Upper lobe of left lung (tissue), 6 donors: ENCODE results near the gene CHST6. TPM values are rescaled to one million over a fixed set of nuclear protein-coding genes. Genes with fewer than 3 reads are reported as not detected.

Experiments
- ATAC-seq, 2 donors: fragments of 200-7000 bp; cut with Tn5 transposase; one replicate each; pipeline ENCODE4 v1.9.1; 2022; ENCODE audit warnings: mild to moderate bottlenecking in 2 of 2, moderate library complexity in 2 of 2; ENCODE audit not compliant: low FRiP score in 2 of 2
- DNase-seq, 2 donors: peaks; one replicate each; pipeline ENCODE4 v3.0.0-alpha.2; 2019 to 2020
- H3K27ac ChIP-seq, 4 donors: fragments of 200-600 bp; sonication (generic); one replicate each; pipeline ENCODE4 v1.5.1; 2016 to 2019
- H3K27me3 ChIP-seq, 4 donors: fragments of 200-600 bp; sonication (generic); one replicate each; pipeline ENCODE4 v1.5.1; 2017 to 2019
- H3K36me3 ChIP-seq, 4 donors: fragments of 200-600 bp; sonication (generic); one replicate each; pipeline ENCODE4 v1.5.1; 2016 to 2019
- H3K4me1 ChIP-seq, 4 donors: fragments of 200-600 bp; sonication (generic); one replicate each; pipeline ENCODE4 v1.5.1; 2018 to 2019
- H3K4me3 ChIP-seq, 4 donors: fragments of 200-600 bp; sonication (generic); one replicate each; pipeline ENCODE4 v1.5.1; 2017 to 2019; ENCODE audit warnings: mild to moderate bottlenecking in 2 of 4, moderate library complexity in 1 of 4
- H3K9me3 ChIP-seq, 4 donors: fragments of 200-600 bp; sonication (generic); one replicate each; pipeline ENCODE4 v1.5.1; 2018 to 2019
- EP300 ChIP-seq, 4 donors: sonication (generic); formaldehyde crosslinking; IDR thresholded peaks; one replicate each; pipeline ENCODE4 v1.5.1; 2017; ENCODE audit warnings: antibody characterized with exemption in 4 of 4, control low read depth in 2 of 4
- POLR2A ChIP-seq, 4 donors: fragments of 450-650 bp; IDR thresholded peaks; one replicate each; pipeline ENCODE4 v1.5.1; 2016 to 2017; ENCODE audit warnings: antibody characterized with exemption in 4 of 4, mild to moderate bottlenecking in 2 of 4
- POLR2AphosphoS5 ChIP-seq, 2 donors: sonication (generic); formaldehyde crosslinking; IDR thresholded peaks; one replicate each; pipeline ENCODE4 v1.5.1; 2017; ENCODE audit warnings: antibody characterized with exemption in 2 of 2
- WGBS, 2 donors: methylation state at CpG; one replicate each; pipeline ENCODE4 v1.1.5; 2017 to 2018; 5-methylcytosine and 5-hydroxymethylcytosine counted together
- total RNA-seq, 6 donors: library from RNA; depleted of rRNA in 4 of 6; stranded (reverse); fragments of >200 nt in 4 of 6; gene quantifications; one replicate each; pipeline versions ENCODE4 v1.1.0 to v1.2.1, GENCODE V29; 2016 to 2021
- TF ChIP-seq, protein P1 (sequence below), 6 experiments: fragments of 450-650 bp in 4 of 6; fragments of 200-600 bp in 2 of 6; sonication (generic) in 2 of 6; IDR thresholded peaks; one replicate each; pipeline ENCODE4 v1.5.1; 2016 to 2019; ENCODE audit warnings: antibody characterized with exemption in 6 of 6
- donor health status: DM: no; HTN: no; CAD: no; lungs with moderate emphysema.
- donor health status: DM: no; HTN: yes; CAD: no; lungs with severe emphysema.

The CHST6 gene
- total RNA-seq, 6 donors from 2014 or later: 0.11 to 11.6 (median 2.2) TPM

DNA sequence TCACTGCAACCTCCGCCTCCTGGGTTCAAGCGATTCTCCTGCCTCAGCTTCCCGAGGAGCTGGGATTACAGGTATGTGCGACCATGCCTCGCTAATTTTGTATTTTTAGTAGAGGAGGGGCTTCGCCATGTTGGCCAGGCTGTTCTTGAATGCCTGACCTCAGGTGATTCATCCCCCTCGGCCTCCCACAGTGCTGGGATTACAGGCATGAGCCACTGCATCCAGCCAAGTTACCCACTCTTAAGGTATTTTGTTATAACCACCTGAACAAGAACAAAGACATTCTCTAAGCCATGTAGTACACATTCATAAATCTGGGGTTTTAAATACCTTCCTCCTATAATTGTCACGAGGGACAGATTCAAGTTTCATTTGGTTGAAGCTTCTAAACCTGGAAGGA, 18.4 kb downstream of the CHST6 start:
- Histone ChIP-seq H3K27me3 (no peaks in the 10 kb centered on the region), H3K4me3 (no peak overlapping the region), H3K27ac (no peak overlapping the region), H3K9me3 (no peaks in the 10 kb centered on the region), H3K4me1 (no peaks in the 10 kb centered on the region), H3K36me3 (no peaks in the 10 kb centered on the region)
- 86 to 90% methylated on average over 8 of the region's 8 CpGs for WGBS, 2 donors
- DNase-seq: no peak
- TF ChIP-seq POLR2A (IDR thresholded peaks at IDR 0.05): no peak
- ATAC-seq: no peak

DNA sequence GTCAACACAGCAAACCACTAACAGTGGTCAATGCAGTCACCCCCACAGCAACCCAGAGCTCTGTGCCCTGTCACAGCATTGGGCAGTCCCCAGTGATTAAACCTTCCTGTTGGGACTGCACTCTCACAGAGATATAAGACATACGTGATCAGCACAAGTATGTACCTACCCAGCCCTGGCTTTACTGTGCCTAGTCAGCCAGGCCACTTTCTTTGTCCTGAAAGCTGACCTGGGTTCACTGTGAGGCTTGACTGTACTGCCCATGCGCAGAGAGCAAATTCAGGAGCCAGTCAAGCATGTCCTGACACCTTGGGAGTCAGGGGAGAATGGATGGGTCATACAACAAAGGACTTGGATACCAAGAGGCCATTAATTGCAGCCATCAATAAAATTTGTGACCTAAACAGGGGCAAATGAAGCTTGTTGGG, 19.8 kb downstream of the CHST6 start:
- WGBS, 2 donors: 86 to 96% methylated on average over 2 of the region's 2 CpGs
- no peak overlapping the region for H3K27ac ChIP-seq
- no peak overlapping the region for H3K4me3 ChIP-seq
- H3K9me3 ChIP-seq: no peaks in the 10 kb centered on the region
- DNase-seq (no peak), ATAC-seq (no peak)
- TF ChIP-seq EP300 (IDR thresholded peaks at IDR 0.05): no peak
- TF ChIP-seq, protein P1, sequence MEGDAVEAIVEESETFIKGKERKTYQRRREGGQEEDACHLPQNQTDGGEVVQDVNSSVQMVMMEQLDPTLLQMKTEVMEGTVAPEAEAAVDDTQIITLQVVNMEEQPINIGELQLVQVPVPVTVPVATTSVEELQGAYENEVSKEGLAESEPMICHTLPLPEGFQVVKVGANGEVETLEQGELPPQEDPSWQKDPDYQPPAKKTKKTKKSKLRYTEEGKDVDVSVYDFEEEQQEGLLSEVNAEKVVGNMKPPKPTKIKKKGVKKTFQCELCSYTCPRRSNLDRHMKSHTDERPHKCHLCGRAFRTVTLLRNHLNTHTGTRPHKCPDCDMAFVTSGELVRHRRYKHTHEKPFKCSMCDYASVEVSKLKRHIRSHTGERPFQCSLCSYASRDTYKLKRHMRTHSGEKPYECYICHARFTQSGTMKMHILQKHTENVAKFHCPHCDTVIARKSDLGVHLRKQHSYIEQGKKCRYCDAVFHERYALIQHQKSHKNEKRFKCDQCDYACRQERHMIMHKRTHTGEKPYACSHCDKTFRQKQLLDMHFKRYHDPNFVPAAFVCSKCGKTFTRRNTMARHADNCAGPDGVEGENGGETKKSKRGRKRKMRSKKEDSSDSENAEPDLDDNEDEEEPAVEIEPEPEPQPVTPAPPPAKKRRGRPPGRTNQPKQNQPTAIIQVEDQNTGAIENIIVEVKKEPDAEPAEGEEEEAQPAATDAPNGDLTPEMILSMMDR (IDR thresholded peaks at IDR 0.05): no peak
- TF ChIP-seq POLR2AphosphoS5 (IDR thresholded peaks at IDR 0.05): no peak
- TF ChIP-seq POLR2A (IDR thresholded peaks at IDR 0.05): no peak
- no peaks in the 10 kb centered on the region for H3K4me1 ChIP-seq
- no peaks in the 10 kb centered on the region for H3K36me3 ChIP-seq
- no peaks in the 10 kb centered on the region for H3K27me3 ChIP-seq

DNA sequence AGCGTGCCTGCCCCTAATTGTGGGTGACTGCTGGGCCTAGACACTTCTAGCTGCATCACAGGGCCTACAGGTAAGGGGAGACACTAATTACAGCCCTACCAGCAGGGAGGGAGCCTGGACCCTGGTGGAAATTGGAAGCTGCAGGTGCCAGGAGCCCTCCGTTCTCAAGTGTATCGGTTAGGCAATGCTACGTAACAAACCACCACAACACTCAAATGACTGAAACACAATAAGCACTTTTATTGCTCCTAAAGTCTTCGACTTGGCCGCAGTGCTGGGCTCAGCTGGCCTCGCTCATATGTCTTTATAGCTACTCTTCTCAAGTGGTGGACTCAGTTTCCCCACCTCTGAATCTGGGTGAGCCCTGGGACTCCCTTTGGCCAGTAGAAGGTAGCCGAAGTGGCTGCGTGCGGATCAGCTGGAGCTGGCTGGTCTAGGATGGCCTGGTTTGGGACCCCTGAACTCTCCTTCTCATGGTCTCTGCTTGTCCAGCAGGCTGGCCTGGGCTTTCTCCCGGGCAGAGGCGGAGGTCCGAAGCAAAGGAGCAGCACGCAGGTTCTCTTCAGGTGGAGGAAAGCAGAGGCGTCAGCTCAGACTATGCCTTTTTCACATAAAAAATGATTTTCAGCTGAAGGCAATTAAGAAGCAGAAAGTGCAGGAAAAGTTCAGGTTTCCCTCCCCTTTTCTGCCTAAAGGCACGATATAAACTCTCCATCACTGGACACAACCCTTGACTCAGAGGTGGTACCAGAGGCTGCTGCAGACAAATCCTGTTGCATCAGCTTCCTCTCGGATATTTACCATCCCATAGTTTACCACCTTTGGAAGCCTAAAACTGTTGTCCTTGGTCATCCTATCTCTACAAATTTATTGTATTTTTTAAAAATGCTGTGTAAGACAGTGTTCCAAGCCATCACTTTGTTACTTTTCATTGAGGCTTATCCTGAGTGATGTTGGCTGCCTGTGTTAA, 22.0 kb downstream of the CHST6 start:
- WGBS, 2 donors: 92 to 93% methylated on average over 11 to 17 of the region's 17 CpGs
- no peaks in the 10 kb centered on the region for H3K4me1 ChIP-seq
- H3K9me3 ChIP-seq: no peaks in the 10 kb centered on the region
- no peak overlapping the region for H3K27ac ChIP-seq
- H3K36me3 ChIP-seq: no peaks in the 10 kb centered on the region
- TF ChIP-seq POLR2AphosphoS5 (IDR thresholded peaks at IDR 0.05) (no peak), EP300 (IDR thresholded peaks at IDR 0.05) (no peak), POLR2A (IDR thresholded peaks at IDR 0.05) (no peak)
- TF ChIP-seq, protein P1 (IDR thresholded peaks at IDR 0.05): no peak
- H3K4me3 ChIP-seq: no peak overlapping the region
- H3K27me3 ChIP-seq: no peaks in the 10 kb centered on the region
- ATAC-seq (no peak), DNase-seq (no peak)

DNA sequence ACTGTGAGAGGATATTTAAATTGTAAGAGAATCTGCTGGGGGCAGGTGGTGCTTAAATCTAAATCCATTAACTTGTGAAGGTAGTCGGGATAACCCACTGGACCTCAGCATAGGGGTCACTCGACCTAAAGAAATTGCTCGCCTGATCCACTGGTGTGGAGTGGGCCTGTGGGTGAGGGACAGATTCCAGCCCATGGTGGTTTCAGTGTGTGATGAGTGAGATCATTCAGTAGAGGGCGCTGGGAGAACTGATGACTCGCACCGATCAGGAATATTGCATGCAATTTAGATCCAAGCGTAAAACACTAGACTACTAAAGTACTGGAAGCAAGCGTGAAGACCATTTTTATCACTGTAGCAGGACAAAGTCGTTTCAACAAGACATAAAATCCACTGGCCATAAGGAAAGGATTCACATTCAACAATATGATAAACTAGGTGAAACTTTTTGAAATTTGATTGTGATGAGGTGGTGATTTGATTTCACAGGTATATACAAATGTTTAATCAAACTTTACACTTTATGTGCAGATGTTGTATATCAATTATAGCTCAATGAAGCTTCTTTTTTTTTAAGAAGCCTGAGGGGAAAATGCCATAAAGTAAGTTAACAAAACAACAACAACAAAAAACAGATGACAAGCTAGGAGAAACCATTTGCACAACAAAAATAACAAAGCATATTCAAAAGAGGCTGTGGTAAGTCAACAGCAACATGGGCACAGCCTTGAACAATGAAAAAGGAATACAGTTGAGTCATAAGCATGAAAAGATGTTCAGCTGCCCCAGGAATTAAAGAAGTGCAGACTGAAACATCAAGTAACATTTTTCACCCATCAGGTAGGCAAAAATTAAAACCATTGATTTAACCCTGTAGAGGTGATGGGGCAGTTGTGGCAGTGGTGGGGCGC, 23.3 kb downstream of the CHST6 start:
- Histone ChIP-seq H3K36me3 (no peaks in the 10 kb centered on the region), H3K27me3 (no peaks in the 10 kb centered on the region), H3K4me3 (no peak overlapping the region), H3K27ac (no peak overlapping the region), H3K9me3 (no peaks in the 10 kb centered on the region), H3K4me1 (no peaks in the 10 kb centered on the region)
- peak in 1 of 2 donors; percentile 60 for DNase-seq
- TF ChIP-seq, protein P1 (IDR thresholded peaks at IDR 0.05): peak; percentile 59 to 81 (median 74)
- no peak for TF ChIP-seq EP300 (IDR thresholded peaks at IDR 0.05)
- peak; percentile 75 to 92 for ATAC-seq
- 15% methylated on average over 9 to 10 of the region's 10 CpGs for WGBS, 2 donors

DNA sequence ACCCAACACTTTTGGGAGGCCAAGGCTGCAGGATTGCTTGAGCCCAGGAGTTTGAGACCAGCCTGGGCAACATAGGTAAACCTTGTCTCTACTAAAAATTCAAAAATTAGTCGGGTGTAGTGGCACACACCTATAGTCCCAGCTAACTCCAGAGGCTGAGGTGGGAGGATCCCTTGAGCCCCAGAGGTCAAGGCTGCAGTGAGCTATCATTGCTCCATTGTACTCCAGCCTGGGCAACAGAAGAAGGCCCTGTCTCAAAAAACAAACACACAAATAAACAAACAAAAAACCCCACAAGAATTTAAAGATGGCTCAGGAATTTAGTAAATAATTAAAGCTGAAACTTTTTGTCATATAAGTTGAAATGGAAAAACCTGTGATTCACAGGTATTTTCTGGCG, 28.5 kb downstream of the CHST6 start:
- TF ChIP-seq POLR2A (IDR thresholded peaks at IDR 0.05) (no peak), POLR2AphosphoS5 (IDR thresholded peaks at IDR 0.05) (no peak), EP300 (IDR thresholded peaks at IDR 0.05) (no peak)
- TF ChIP-seq, protein P1 (IDR thresholded peaks at IDR 0.05): no peak
- DNase-seq (no peak), ATAC-seq (no peak)
- H3K27ac ChIP-seq: no peak overlapping the region
- H3K36me3 ChIP-seq: no peaks in the 10 kb centered on the region
- WGBS, 2 donors: 90 to 92% methylated on average over 2 of the region's 2 CpGs
- H3K4me3 ChIP-seq: no peak overlapping the region
- H3K4me1 ChIP-seq: peaks cover 0 to 22% (median 7%) of the 10 kb centered on the region in 4 donors
- no peaks in the 10 kb centered on the region for H3K9me3 ChIP-seq
- no peaks in the 10 kb centered on the region for H3K27me3 ChIP-seq
